22Rv1 (cell line): ENCODE data around the gene EIF2D.

Source experiments
- H3K27ac ChIP-seq: fragments of 450-650 bp; 2 replicates; pipeline ENCODE4 v1.5.1; 2017
- ZFX ChIP-seq: fragments of 450-650 bp; IDR thresholded peaks from 2 replicates; pipeline ENCODE4 v1.6.1; 2017; ENCODE audit warnings: antibody characterized with exemption, borderline replicate concordance
- TF ChIP-seq, protein P1 (sequence below): fragments of 450-650 bp; IDR thresholded peaks from 2 replicates; pipeline ENCODE4 v1.5.1; 2017; ENCODE audit warnings: mild to moderate bottlenecking

The EIF2D gene

GRCh38 chr1:206566999-206567398 is 45.3 kb downstream of the EIF2D start:
- TF ChIP-seq ZFX: no peak
- TF ChIP-seq, protein P1, sequence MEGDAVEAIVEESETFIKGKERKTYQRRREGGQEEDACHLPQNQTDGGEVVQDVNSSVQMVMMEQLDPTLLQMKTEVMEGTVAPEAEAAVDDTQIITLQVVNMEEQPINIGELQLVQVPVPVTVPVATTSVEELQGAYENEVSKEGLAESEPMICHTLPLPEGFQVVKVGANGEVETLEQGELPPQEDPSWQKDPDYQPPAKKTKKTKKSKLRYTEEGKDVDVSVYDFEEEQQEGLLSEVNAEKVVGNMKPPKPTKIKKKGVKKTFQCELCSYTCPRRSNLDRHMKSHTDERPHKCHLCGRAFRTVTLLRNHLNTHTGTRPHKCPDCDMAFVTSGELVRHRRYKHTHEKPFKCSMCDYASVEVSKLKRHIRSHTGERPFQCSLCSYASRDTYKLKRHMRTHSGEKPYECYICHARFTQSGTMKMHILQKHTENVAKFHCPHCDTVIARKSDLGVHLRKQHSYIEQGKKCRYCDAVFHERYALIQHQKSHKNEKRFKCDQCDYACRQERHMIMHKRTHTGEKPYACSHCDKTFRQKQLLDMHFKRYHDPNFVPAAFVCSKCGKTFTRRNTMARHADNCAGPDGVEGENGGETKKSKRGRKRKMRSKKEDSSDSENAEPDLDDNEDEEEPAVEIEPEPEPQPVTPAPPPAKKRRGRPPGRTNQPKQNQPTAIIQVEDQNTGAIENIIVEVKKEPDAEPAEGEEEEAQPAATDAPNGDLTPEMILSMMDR: no peak
- H3K27ac ChIP-seq: no peak overlapping the region

DNA sequence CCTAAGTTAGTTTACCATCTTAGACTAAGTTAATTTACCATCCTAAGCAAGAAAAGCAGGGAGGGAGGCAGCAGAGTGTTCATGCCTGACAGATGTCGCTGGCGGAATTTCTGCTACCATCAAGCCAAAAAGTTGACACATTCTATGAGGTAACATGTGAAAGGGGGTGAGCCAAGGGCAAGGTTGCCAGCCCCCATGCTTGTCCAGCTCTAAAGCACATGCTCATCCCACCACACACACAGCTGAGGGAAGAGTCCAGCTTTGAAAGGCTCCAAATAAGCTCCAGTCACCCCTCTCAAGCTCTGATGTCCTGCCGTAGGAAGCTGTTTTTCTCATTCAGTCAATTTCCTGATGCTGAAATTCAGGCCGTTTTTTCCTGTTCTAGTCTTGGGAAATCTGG is 46.3 kb downstream of the EIF2D start:
- TF ChIP-seq ZFX: no peak
- TF ChIP-seq, protein P1: no peak

GRCh38 chr1:206563367-206564207 is 48.7 kb downstream of the EIF2D start:
- TF ChIP-seq, protein P1: no peak
- TF ChIP-seq ZFX: no peak
- H3K27ac ChIP-seq: no peak overlapping the region

More for the DNA sequence above, 46.3 kb downstream of the EIF2D start:
- H3K27ac ChIP-seq: no peak overlapping the region

DNA sequence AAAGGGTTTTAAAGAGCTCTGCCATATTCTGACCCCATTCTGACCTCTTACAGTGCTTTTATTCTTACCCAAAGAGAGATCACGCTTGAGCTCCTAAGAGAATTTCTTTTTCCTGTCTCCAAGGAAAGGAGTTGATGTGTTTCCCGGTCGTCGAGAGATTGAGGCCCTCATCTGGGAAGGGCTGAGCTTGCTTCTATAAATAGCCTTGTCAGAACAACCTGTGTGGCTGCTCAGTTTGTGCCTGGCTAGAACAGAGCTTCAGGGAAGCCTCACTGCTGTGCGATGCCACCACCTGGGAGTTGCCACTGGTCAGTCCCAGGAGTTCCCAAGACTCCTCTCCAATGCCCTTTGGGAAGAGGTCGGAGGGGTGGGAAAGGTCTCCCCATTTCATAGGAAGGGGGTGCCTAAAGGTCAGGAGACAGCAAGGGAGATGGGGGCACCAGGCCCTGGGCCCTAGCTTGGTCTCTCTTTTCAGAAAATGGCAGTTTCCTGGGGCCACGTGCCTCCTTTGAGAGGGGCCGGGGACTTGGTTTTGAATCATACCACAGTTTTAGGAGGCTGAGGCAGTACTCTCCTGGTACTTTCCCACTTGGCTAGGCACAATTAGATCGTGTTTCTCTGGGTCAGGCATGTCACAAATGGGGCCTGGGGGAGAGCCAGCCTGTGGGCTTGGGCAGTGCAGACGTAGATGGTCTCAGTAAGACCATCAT is 52.1 kb downstream of the EIF2D start:
- TF ChIP-seq, protein P1: no peak
- no peak for TF ChIP-seq ZFX
- H3K27ac ChIP-seq: no peak overlapping the region

- H3K27ac ChIP-seq: no peak overlapping the region
- TF ChIP-seq ZFX: no peak
- TF ChIP-seq, protein P1: no peak
Observed at GRCh38 chr1:206559672-206559995, 52.6 kb downstream of the EIF2D start.

GRCh38 chr1:206558794-206559671 is 53.2 kb downstream of the EIF2D start:
- TF ChIP-seq, protein P1: no peak
- TF ChIP-seq ZFX: no peak

More at GRCh38 chr1:206558794-206559671, 53.2 kb downstream of the EIF2D start:
- H3K27ac ChIP-seq: peak overlapping the region; percentile 49; the same call in 1 of the 2 replicates
